ENCODE measurements around the gene KLHDC8B.

The KLHDC8B gene

GRCh38 chr3:49161197-49161596 lies 10.2 kb upstream of the KLHDC8B start:
- DNase-seq = no peak

GRCh38 chr3:49161808-49162530 lies 9.4 kb upstream of the KLHDC8B start:
- peak; percentile 74 for DNase-seq

GRCh38 chr3:49162751-49163419 lies 8.5 kb upstream of the KLHDC8B start:
- DNase-seq = no peak

- no peak for DNase-seq
Observed at GRCh38 chr3:49163609-49164008, 7.8 kb upstream of the KLHDC8B start.

- DNase-seq = no peak
Observed at GRCh38 chr3:49164983-49165720, 6.2 kb upstream of the KLHDC8B start.

- DNase-seq = peak; percentile 59
Observed at GRCh38 chr3:49165771-49166751, 5.3 kb upstream of the KLHDC8B start, which contains the start of gene CCDC71. Gene CCDC71, minus strand, starts transcription at chr3:49166331. Its CDS starts 2,123 bp downstream, at chr3:49164208.

- DNase-seq = no peak
Observed at GRCh38 chr3:49166752-49167556, 4.4 kb upstream of the KLHDC8B start.

GRCh38 chr3:49170744-49171118 lies 667 bp upstream of the KLHDC8B start:
- no peak for DNase-seq

- no peak for DNase-seq
Observed at GRCh38 chr3:49171775-49172500, 540 bp downstream of the KLHDC8B start.

- no peak for DNase-seq
Observed at GRCh38 chr3:49172551-49173041, 1.2 kb downstream of the KLHDC8B start.

- no peak for DNase-seq
Observed at GRCh38 chr3:49173116-49173791, 1.9 kb downstream of the KLHDC8B start.

GRCh38 chr3:49173792-49174170 lies 2.4 kb downstream of the KLHDC8B start:
- no peak for DNase-seq

- DNase-seq = no peak
Observed at GRCh38 chr3:49174397-49174985, 3.1 kb downstream of the KLHDC8B start.

- no peak for DNase-seq
Observed at GRCh38 chr3:49175530-49175929, 4.1 kb downstream of the KLHDC8B start.

GRCh38 chr3:49177073-49177472 lies 5.7 kb downstream of the KLHDC8B start:
- no peak for DNase-seq

GRCh38 chr3:49180116-49180515 lies 8.7 kb downstream of the KLHDC8B start:
- no peak for DNase-seq

GRCh38 chr3:49181351-49181750 lies 10.0 kb downstream of the KLHDC8B start:
- DNase-seq = no peak

GRCh38 chr3:49182682-49183081 lies 11.3 kb downstream of the KLHDC8B start:
- no peak for DNase-seq

GRCh38 chr3:49183873-49184272 lies 12.5 kb downstream of the KLHDC8B start:
- no peak for DNase-seq

GRCh38 chr3:49191741-49192140 lies 20.3 kb downstream of the KLHDC8B start:
- DNase-seq = no peak
